GM18517 (cell line): ENCODE measurements around the gene GDF11.

Experiments
- ATAC-seq: cut with Tn5 transposase; IDR thresholded peaks from one replicate; pipeline ENCODE4 v1.9.1; 2021; ENCODE audit warnings: mild to moderate bottlenecking, moderate library complexity; ENCODE audit not compliant: unreplicated experiment

The GDF11 gene

GRCh38 chr12:55706568-55707218, 36.2 kb upstream of the GDF11 start:
- no peak for ATAC-seq

DNA sequence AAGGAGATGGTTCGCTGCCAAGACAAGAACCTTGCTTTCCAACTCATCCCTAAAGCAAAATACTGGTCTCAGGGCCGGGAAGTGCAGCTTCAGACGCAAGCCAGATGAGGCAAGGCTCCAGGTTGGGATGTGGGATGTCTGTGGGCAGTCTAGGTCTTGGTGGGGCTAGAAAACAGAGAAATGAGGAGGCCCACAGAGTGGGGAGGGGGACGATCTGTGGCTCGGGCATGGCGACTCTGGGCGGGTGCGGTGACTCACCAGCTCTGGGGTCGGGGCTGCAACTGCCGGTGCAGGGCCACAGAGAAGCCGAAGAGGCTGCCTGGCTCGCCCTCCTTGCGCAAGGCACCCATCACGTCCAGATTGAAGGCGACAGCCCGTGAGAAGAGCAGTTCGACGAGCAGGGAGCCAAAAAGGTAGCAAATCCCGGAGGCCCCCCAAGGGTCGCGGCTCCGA, 35.7 kb upstream of the GDF11 start:
- ATAC-seq, result no peak

DNA sequence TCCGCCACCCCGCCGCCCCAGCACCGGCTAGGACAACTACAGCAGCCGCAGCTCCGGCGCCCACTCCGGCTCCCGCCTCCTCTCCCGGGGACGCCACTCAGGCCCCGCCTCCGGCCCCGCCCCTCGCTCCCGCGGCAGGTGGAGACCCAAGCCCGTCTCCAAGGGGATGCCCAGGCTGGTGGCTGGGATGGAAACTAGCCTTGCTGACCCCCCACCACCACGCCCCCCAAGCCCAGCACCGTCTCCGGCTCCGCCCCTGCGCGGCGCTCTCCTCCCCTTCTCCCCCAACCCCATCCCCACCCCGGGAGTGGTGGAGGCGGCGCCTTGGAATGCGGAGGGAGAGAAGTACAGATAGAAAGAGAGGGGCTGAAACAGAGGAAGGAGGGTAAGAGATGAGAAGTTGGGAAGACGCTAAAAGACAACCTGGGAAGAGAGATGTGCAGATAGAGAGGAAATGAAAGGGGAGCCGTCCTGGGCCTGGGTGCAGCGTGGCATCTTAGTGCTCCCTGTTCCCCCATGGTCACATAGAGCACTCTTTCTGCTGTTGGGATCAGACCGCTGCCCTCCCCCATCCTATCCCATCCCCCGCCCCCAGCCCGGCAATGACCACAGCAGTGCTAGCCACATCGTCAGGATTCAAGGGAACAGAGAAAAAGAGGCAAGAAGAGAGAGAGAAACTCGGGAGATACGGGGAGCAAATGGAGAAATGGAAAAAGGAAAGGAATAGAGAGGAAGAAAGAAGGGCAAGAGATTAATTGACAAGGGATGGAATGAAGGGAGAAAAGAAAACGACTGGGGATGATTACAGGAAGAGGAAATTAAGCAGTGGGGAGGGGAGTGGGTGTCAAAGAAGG, 34.9 kb upstream of the GDF11 start, which contains the start of gene ITGA7:
Gene ITGA7 (minus strand): TSS at position 64 of the 854 bp plus-strand sequence. CDS start 222 bp downstream, outside the sequence.
- ATAC-seq, result no peak

GRCh38 chr12:55708695-55709233, 34.2 kb upstream of the GDF11 start:
- ATAC-seq, result no peak

- no peak for ATAC-seq
These were observed 31.0 kb upstream of the GDF11 start for GRCh38 chr12:55711786-55712553.

- ATAC-seq, result no peak
These were observed 30.1 kb upstream of the GDF11 start for GRCh38 chr12:55712700-55713415.

DNA sequence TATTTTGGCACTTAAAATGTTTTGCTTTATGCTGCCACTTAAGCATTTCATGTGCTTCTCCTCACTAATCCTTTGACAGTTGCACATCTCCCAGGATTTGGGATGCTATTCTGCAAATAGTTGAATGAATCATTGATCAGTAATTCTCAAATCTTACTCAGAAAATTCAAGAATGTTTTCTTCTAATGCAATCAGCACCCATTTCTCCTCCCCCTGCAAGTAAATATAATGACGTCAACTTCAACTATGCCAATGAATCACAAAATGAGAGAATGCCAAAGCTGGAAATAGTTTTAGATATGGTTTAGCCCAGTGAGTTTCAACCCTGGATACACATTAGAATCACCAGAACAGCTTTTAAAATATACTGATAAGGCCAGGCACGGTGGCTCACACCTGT, 29.2 kb upstream of the GDF11 start:
- ATAC-seq, result no peak

DNA sequence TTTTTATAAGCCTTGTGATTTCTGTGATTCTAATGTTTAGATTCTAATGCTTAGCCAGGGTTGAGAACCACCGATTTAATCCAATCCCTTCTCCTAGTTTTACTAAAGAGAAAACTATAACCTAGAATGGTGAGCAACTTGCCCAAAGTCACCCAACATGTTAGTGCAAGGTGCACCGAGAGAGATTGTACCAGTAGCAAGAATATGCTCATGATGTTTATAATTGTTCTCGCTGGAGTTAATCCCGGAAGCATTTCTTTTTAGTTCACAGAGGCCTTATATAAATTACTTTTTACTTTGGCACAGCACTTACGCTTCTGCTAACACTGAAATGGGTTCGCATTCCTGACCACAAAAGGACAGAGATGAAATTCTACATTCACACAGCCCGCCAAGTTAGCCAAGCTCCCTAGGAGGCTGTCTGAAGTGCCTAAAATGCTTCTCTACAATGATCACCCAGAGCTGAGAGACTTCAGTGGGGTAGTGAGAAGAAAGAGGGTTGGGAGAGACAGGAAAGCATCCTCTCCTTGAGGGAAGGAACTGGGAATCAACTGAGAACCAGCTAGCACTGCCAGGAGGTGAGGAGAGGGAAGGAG, 27.7 kb upstream of the GDF11 start:
- ATAC-seq, result no peak

DNA sequence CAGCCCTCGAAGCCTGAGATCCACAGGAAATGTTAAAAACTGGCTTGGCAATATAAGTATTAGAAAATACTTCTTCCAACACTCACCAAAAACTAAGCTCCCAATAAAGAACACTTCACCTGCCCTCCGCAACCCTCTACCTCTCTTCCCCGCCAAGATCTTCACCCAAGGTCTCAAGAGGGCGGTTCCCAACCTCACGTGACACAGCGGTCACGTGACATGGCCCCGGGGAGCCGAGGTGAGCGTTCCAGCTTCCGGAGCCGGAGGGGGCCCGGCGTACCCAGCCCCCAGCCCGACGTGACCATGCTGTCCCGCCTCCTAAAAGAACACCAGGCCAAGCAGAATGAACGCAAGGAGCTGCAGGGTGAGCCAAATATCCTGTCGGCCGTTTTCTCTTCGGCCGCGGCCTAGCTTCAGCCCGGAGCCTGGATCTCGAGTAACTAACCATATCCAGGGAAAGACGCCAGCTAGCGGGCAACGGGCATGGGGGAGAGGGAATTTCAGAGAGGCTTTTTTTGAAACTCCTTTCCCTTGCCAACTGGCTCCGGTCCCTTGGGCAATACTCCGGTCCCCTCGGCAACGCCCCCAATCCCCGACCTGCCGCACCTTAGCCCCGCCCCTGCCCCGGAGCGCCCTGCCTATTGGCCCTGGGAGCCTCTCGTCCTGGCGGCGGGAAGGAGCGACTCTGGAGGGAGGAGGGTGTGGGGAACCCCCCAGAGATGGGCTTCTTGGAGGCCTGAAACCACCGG, 26.9 kb upstream of the GDF11 start, which contains the start of gene BLOC1S1:
Gene BLOC1S1 (plus strand): TSS at position 214 of the 749 bp plus-strand sequence. CDS start 6 bp downstream, at position 220.
- ATAC-seq, result peak; percentile 75

DNA sequence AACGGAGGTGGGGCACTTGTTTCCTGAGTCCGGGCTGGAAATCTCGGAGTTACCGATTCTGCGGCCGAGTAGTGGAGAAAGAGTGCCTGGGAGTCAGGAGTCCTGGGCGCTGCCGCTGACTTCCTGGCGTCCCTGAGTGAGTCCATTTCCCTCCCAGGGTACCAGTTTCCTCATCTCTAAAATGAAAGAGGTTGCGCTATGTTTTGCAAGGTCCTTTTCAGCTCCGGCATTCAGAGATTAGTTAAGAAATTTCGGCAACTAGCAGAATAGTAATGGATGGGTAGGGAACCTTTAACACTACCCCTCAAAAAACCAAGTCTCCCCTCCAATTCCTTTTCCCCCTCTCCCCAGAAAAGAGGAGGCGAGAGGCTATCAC, 26.4 kb upstream of the GDF11 start:
- peak; percentile 27 for ATAC-seq

GRCh38 chr12:55717011-55718007, 25.6 kb upstream of the GDF11 start:
- ATAC-seq, result no peak

DNA sequence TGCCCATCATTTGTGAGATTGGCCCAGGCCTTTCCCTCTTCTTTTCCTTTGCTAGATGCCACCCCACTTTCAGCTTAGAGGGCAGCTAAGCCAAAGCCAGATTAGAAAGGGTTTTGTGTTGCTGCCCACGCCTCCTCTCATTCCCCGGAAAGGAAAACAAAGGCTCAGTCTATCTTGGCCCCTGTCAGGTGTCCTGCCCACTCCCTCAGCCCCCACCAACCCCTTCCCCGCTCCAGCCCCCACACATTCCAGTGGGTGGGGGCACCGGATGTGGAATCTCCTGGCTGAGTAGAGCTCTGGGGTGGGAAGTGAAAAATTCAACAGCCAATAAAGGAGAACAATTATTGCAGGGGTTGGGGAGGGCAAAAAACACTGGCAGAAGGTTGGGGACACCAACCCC, 24.9 kb upstream of the GDF11 start:
- no peak for ATAC-seq

DNA sequence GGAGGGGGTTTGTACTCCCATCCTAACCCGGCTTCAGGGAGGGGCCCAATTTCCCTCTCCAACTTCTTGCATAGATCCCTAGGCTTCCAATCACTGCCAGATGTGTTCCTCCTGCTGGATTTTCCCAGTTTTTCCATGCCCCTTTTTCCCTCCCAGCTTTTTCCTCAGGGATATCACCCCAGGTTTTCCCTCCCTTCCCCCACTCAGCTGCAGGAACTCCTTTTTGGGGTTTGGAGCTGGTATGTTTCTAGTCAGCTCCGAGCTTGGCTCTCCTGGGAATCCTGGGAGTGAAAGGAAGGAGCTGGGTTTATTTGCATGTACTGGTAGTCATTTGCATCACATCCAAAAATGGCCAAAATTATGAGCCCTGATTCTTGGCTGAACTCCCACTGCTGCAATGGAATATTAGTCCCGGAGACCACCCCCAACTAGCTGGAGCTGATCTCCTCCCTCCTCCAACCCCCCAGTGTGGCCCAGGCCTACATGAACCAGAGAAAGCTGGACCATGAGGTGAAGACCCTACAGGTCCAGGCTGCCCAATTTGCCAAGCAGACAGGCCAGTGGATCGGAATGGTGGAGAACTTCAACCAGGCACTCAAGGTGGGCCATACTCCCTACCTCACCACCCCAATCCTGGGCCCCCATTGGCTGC, 24.2 kb upstream of the GDF11 start:
- no peak for ATAC-seq

- ATAC-seq, result no peak
These were observed 23.6 kb upstream of the GDF11 start for GRCh38 chr12:55719371-55719770.

DNA sequence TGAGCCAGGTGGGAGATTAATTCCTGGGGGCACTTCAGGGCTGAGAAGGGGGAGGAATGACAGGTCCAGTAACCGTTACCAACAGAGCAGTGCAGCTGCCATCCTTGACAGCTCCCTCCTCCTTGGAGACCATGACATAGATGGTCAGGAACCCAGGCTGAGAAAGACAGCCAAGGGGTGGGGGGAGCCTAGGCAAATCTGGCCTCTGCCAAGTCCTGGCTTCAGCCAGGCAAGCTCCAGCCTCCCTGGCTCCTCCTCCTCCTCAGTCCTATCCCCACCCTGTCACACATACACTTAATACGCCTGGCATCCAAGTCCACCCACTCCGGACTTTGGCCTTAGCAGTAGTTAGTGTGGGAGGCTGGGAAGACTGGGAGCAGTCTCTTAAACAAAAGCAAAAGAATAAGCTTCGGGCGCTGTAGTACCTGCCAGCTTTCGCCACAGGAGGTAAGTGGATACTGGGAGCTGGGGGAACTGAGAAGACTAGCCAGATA, 22.8 kb upstream of the GDF11 start, which contains the start of gene RDH5:
Gene RDH5 (plus strand): TSS at position 323 of the 494 bp plus-strand sequence. CDS start 792 bp downstream, outside the sequence.
- ATAC-seq, result no peak

GRCh38 chr12:55720894-55721444, 22.0 kb upstream of the GDF11 start:
- ATAC-seq, result no peak
